ENCODE measurements around the gene U2AF1L4.

Gene U2AF1L4

GRCh38 chr19:35710784-35711723 is 34.2 kb downstream of the U2AF1L4 start:
- DNase-seq = no peak

DNA sequence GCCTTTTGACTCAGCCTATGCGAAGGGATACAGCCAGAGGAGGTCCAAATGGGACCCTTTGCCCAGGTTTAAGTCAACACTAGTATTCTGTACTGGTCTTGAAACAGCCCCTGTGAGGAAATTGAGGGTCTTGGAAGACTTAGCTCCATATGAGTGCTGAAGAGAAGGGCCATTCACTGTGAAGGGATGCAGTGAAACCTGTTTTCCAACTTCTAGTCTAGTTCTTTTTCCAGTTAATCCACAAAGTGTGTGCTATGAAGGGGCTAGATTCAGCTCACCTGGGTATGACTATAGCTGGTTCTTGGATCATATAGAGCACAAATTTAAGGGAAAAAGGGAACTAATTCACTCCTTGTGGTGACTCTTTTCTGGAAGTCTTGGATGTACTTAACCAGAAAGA is 36.8 kb downstream of the U2AF1L4 start:
- DNase-seq = no peak

DNA sequence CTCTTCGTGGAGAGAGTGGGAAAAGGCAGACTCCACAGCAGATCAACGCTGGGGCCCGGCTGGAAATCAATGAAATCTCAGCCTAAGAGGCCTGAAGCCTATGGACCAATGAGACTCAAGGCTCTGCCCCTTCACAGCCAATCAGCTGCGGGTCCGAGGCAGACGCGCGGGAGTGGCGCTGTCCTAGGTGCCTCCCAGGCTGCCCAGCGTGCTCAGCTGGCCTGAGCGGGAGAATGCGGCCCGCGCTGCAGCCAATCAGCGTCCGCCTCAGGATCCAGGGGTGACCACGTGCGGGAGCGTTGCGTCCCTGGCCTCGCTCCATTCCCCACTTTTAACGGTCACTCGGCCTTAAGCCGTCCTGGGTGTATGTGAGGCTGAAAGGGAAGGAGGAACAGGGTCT is 41.0 kb downstream of the U2AF1L4 start, which contains the start of gene ZBTB32:
Gene ZBTB32 (plus strand): TSS at position 341 of the 400 bp plus-strand sequence. CDS start 10,069 bp downstream, outside the sequence.
- DNase-seq = no peak

DNA sequence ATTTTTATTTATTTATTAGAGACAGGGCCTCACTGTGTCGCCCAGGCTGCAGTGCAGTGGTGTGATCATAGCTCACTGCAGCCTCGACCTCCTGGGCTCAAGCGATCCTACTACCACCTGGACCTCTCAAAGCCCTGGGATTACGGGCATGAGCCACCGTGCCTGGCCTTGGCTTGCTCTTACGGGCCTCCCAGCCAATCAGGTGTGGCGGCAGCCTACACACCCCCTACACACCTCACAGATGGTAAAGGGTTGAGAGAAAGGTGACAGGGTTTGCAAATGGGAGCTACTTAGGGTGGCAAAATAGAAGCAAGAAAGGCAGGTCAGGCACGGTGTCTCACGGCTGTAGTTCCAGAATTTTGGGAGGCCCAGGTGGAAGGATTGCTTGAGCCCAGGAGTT is 41.9 kb downstream of the U2AF1L4 start:
- DNase-seq = no peak

GRCh38 chr19:35702223-35703012 is 42.8 kb downstream of the U2AF1L4 start:
- peak; percentile 94 for DNase-seq

DNA sequence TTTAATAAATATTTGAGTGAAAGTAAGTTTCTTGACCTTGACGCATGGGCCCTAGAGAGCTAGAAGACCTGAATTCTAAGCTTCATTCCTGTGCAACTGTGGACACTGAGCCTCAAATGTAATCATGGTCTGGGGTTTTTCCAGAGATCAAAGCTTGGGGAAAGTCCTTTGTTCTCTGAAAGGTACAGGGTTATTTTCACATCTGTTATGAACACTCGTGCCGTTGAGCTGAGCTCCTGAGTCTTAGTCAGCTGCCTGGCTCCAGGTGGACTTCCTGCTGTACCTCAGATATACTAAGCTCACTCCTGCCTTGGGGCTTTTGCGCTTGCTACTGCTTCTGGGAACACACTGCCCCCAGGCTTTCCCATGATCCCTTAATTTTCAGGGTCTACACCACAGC is 48.4 kb downstream of the U2AF1L4 start:
- DNase-seq = no peak

- no peak for DNase-seq
Measured at GRCh38 chr19:35695895-35696422, 49.3 kb downstream of the U2AF1L4 start.

DNA sequence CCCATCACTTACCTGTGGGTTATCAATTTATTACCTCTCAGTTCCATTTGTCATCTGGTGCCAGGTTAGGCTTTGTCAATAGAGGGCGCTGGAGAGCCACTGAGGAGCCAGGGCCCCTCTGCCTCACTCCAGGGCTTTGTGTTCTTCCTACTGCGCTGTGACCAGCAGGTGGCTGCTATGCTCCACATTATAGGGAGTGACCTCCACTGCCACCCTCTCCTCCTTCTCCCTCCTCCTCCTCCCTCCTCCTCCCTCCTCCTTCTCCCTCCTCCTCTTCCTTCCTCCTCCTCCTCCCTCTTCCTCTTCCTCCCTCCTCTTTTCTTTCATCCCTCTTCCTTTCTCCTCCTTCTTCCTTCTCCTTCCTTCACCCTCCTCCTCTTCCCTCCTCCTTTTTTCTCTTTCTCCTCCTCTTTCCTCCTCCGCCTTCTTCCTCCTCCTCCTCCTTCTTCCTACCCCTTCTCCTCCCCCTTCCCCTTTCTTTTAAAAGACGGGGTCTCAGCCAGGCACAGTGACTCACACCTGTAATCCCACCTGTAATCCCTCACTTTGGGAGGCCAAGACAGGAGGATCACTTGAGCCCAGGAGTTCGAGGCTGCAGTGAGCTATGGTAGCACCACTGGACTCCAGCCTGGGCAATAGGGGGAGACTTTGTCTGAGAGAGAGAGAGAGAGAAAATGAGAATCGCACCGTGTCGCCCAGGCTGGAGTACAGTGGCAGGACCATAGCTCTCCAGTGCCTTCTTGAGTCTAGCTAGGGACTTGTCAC is 51.2 kb downstream of the U2AF1L4 start:
- peak; percentile 79 for DNase-seq

DNA sequence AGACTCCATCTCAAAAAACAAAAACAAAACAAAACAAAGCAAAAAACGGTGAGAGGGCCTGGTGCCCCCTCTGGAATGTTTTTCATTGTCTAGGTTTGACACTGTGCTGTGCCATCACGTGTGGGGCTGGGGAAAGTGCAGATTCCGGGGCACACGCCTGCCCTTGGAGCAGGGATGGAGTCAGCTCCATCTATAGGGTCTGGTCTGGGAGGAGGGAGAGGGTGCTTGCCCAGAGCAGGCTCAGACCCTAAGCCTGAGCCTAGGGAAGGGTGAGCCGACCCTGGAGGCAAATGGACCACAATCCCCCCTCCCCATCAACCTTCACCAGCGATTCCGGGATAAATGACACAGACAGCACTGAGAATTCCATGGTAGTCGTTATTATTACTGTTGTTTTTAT is 51.8 kb downstream of the U2AF1L4 start:
- DNase-seq = no peak
